Adipocyte (in vitro differentiated cells): ENCODE results near the gene STUB1.

ENCODE experiments used
- DNase-seq: peaks from one replicate; pipeline ENCODE4 v3.0.0-alpha.2; 2015; ENCODE audit warnings: low read depth
- H3K27me3 ChIP-seq: replicated peaks from 2 replicates; pipeline ENCODE4 v1.7.0; 2013; ENCODE audit warnings: mild to moderate bottlenecking, low read length, moderate library complexity; ENCODE audit not compliant: control insufficient read depth, insufficient read depth
- H3K36me3 ChIP-seq: 2 replicates; pipeline ENCODE4 v1.7.0; 2013; ENCODE audit warnings: low read length, mild to moderate bottlenecking, moderate library complexity; ENCODE audit not compliant: control insufficient read depth, insufficient read depth, severe bottlenecking
- H3K4me1 ChIP-seq: 2 replicates; pipeline ENCODE4 v1.7.0; 2013; ENCODE audit warnings: mild to moderate bottlenecking, low read length, moderate library complexity; ENCODE audit not compliant: control insufficient read depth, insufficient read depth
- H3K4me3 ChIP-seq: 2 replicates; pipeline ENCODE4 v1.7.0; 2013; ENCODE audit warnings: mild to moderate bottlenecking, low read length, moderate library complexity
- H3K9ac ChIP-seq: 2 replicates; pipeline ENCODE4 v1.7.0; 2013; ENCODE audit warnings: mild to moderate bottlenecking, low read length, moderate library complexity
- H3K9me3 ChIP-seq: 2 replicates; pipeline ENCODE4 v1.7.0; 2013; ENCODE audit warnings: mild to moderate bottlenecking, low read length, moderate library complexity; ENCODE audit not compliant: control insufficient read depth

Gene STUB1

DNA sequence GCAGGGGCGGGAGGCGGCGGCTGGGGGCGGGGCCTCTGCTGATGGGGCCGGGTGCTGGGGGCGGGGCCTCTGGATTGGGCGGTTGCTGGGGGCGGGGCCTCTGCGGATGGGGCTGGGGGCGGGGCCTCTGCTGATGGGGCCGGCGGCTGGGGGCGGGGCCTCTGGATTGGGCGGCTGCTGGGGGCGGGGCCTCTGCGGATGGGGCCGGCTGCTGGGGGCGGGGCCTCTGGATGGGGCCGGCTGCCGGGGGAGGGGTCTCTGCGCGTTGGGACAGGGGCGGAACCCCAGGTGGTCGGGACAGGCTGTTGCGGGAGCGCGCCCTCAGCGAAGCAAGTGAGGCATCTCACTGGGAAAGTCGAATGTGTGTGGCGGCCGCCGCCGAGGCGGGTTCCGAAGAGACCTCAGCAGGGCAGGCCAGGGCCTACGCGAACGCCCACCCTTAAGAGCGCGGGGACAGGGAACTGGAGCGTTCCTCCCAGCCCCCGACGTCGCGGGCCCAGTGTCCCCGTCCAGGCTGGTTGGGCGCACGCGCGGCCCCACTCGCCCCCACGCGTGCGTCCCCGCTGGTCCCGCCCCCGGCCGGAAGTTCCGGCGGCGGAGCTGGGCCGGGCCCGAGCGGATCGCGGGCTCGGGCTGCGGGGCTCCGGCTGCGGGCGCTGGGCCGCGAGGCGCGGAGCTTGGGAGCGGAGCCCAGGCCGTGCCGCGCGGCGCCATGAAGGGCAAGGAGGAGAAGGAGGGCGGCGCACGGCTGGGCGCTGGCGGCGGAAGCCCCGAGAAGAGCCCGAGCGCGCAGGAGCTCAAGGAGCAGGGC, at the start of gene STUB1:
TSS of gene STUB1 (plus strand) at position 597 of the 811 bp plus-strand sequence. CDS start at position 713, 116 bp downstream.
- DNase-seq: peak; percentile 96
- peaks cover 20% of the 10 kb centered on the region for H3K36me3 ChIP-seq
- H3K4me1 ChIP-seq: peaks cover 30% of the 10 kb centered on the region
- H3K9ac ChIP-seq: peak within 1 kb of the TSS; percentile 96
- no peaks in the 10 kb centered on the region for H3K9me3 ChIP-seq
- no peaks in the 10 kb centered on the region for H3K27me3 ChIP-seq
- H3K4me3 ChIP-seq: peak within 1 kb of the TSS; percentile 91

- Histone ChIP-seq H3K27me3 (no peaks in the 10 kb centered on the region), H3K9ac (peak within 1 kb of the TSS; percentile 29), H3K4me1 (peaks cover 22% of the 10 kb centered on the region), H3K36me3 (peaks cover 16% of the 10 kb centered on the region), H3K9me3 (no peaks in the 10 kb centered on the region), H3K4me3 (no peak within 1 kb of the TSS)
- DNase-seq: no peak
Measured at GRCh38 chr16:630815-631405, 49.3 kb upstream of the STUB1 start, which contains the start of gene WFIKKN1. WFIKKN1 (plus strand) TSS chr16:630985; CDS start chr16:631254, 269 bp downstream.

DNA sequence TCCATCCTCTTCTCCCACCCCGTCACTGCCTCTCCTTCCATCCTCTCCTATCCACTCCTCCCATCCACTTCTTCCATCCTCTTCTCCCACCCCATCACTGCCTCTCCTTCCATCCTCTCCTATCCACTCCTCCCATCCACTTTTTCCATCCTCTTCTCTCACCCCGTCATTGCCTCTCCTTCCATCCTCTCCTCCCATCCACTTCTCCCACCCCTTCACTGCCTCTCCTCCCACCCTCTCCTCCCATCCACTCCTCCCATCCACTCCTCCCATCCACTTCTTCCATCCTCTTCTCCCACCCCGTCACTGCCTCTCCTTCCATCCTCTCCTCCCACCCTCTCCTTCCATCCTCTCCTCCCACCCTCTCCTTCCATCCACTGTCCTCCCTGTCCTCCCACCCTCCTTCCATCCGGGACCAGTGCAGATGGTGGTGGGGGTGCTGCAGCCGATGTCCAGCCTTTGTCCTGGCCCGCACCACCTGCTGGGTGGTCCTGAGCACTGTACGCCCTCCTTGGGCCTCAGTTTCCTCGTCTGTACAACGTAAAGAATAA, 48.3 kb upstream of the STUB1 start:
- H3K9ac ChIP-seq: no peak overlapping the region
- no peaks in the 10 kb centered on the region for H3K27me3 ChIP-seq
- H3K9me3 ChIP-seq: no peaks in the 10 kb centered on the region
- H3K4me1 ChIP-seq: peaks cover 14% of the 10 kb centered on the region
- H3K36me3 ChIP-seq: peaks cover 16% of the 10 kb centered on the region
- no peak overlapping the region for H3K4me3 ChIP-seq
- no peak for DNase-seq

DNA sequence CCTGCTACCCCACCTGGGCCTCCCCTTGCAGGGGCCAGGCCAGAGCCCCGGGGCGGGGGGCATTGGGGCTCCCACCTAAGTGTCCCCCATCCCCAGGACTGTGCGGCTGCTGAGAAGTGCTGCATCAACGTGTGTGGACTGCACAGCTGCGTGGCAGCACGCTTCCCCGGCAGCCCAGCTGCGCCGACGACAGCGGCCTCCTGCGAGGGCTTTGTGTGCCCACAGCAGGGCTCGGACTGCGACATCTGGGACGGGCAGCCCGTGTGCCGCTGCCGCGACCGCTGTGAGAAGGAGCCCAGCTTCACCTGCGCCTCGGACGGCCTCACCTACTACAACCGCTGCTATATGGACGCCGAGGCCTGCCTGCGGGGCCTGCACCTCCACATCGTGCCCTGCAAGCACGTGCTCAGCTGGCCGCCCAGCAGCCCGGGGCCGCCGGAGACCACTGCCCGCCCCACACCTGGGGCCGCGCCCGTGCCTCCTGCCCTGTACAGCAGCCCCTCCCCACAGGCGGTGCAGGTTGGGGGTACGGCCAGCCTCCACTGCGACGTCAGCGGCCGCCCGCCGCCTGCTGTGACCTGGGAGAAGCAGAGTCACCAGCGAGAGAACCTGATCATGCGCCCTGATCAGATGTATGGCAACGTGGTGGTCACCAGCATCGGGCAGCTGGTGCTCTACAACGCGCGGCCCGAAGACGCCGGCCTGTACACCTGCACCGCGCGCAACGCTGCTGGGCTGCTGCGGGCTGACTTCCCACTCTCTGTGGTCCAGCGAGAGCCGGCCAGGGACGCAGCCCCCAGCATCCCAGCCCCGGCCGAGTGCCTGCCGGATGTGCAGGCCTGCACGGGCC, 47.5 kb upstream of the STUB1 start:
- DNase-seq: no peak
- no peak overlapping the region for H3K4me3 ChIP-seq
- H3K36me3 ChIP-seq: peaks cover 12% of the 10 kb centered on the region
- H3K4me1 ChIP-seq: peaks cover 14% of the 10 kb centered on the region
- H3K27me3 ChIP-seq: no peaks in the 10 kb centered on the region
- no peak overlapping the region for H3K9ac ChIP-seq
- H3K9me3 ChIP-seq: no peaks in the 10 kb centered on the region

- H3K27me3 ChIP-seq: no peaks in the 10 kb centered on the region
- no peak for DNase-seq
- H3K9ac ChIP-seq: no peak overlapping the region
- no peak overlapping the region for H3K4me3 ChIP-seq
- peaks cover 14% of the 10 kb centered on the region for H3K4me1 ChIP-seq
- peaks cover 11% of the 10 kb centered on the region for H3K36me3 ChIP-seq
- no peaks in the 10 kb centered on the region for H3K9me3 ChIP-seq
Measured at GRCh38 chr16:633336-634050, 46.7 kb upstream of the STUB1 start.

DNA sequence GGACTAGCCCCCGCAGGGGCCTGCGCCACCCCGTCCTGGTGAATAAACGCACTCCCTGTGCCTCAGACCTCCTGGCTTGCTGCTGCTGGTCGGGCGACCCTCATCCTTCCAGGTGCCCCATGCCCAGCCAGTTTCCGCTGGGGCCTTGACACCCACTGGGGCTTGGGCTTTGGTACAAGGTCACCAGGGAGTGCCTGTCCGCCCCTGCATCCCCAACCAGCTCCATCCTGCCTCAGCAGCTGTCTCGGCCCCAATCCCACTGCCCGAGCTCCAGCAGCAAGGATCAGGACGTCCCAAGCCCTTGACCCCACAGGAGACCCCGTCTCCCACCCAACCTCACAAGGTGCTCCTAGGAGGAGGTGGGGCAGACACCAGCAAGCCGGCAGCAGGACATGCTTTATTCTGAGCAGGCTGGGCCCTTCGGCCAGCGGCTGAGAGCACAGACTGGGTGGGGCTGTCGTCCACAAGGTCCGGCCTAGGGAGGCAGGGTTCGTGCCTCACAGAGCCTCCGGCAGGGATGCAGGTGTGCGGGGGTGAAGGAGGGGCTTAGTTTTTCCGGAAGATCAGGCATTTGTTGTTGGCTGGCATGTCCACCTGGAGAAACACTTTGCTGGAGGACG, 46.0 kb upstream of the STUB1 start:
- DNase-seq: no peak
- Histone ChIP-seq H3K9me3 (no peaks in the 10 kb centered on the region), H3K4me1 (peaks cover 14% of the 10 kb centered on the region), H3K27me3 (no peaks in the 10 kb centered on the region), H3K36me3 (peaks cover 7% of the 10 kb centered on the region), H3K9ac (no peak overlapping the region), H3K4me3 (no peak overlapping the region)

DNA sequence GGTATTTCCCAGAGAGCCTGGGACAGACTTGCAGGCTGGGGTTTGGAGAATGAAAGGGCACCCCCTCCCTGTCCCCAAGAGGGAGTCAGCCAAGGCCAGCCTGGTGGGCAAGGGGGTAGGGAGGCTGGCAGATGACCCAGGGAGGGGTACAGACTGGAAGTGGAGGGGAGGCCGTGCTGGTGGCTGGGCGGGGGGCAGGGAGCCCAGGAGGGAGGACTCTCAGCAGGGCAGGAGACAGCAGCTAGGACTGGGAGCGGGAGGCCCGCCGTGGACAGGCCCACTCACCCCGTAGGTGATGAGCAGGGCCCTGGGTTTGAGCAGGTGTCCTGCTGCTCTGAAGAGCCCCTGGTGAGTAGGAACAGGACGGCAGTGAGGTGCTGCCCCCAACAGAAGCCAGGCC, 45.2 kb upstream of the STUB1 start:
- peak overlapping the region; percentile 87 for H3K4me3 ChIP-seq
- no peaks in the 10 kb centered on the region for H3K27me3 ChIP-seq
- peaks cover 11% of the 10 kb centered on the region for H3K4me1 ChIP-seq
- H3K36me3 ChIP-seq: peaks cover 7% of the 10 kb centered on the region
- H3K9me3 ChIP-seq: no peaks in the 10 kb centered on the region
- no peak for DNase-seq
- H3K9ac ChIP-seq: peak overlapping the region; percentile 93

DNA sequence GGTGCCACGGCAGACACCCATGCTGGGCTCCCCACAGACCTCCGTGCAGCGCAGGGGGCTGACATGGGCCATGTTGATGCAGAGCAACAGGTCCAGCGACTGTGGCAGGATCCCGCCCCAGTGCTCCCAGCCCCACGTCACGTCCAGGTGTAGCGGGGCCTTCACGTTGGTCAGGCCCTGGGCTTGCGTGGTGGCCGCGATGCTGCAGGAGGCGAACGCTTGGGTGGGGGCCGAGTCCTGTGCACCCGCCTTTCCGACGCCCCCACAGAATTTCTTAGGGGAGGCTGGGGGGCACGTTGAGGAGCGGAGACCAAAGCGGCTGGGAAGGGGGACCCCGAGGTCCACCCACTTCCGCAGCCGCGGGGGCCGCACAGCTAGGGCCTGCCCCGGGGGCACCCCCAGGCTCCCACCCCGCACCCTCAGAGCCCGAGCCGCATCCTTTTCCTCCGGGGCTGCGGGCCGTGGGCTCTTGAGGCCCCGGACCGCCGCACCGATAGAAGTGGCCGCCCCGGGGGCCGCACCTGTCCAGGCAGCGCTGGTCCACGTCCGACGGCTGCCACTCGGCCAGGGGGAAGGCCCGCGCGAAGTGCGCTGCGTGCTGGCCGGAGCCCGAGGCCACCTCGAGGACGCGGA, 44.5 kb upstream of the STUB1 start:
- Histone ChIP-seq H3K36me3 (peaks cover 7% of the 10 kb centered on the region), H3K4me3 (peak overlapping the region; percentile 87), H3K9ac (peak overlapping the region; percentile 93), H3K4me1 (peaks cover 5% of the 10 kb centered on the region), H3K9me3 (no peaks in the 10 kb centered on the region), H3K27me3 (no peaks in the 10 kb centered on the region)
- DNase-seq: peak; percentile 15

DNA sequence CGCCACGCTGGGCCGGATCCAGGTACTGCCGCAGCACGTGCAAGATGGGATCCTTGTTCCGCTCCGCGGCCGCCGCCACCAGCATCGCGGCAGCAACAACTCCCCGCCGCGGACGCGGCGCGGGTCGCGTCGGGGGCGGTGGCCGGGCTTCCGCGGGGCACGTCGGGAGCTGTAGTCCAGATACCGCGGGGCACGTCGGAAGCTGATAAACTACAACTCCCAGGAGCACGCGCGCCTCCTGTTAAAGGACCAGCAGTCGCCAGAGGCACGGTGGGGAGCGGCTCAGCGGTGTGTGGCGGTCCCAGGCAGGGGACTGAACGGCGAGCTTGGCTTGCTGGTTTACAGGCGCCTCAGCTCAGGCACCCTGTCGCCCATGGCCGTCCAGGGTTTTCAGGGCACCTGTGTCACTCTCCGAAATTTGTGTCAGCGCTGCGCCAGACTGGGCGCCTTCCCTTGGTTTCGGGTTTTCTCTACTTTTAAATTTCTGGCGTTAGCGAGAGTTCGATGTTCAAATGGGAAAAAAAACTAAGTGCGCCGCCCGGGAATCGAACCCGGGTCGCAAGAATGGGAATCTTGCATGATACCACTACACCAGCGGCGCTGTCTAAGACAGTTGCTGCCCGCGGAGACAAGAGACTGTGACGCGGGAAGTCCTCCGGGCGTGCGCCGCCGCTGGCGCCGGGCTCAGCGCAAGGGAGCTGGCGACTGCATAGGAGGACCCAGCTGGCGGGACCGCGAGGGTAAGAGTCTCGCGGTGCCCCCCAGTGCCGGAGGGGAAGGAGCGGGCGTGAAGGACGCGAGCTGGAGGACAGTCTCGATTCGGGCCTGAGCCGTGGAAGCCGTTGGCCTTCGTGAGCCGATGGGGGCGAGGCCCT, 43.8 kb upstream of the STUB1 start, which contains the start of gene METTL26:
TSS of gene METTL26 (minus strand) at position 100 of the 875 bp plus-strand sequence. CDS start at position 85, 15 bp downstream.
- H3K4me3 ChIP-seq: peak within 1 kb of the TSS; percentile 87
- H3K27me3 ChIP-seq: no peaks in the 10 kb centered on the region
- peaks cover 7% of the 10 kb centered on the region for H3K36me3 ChIP-seq
- peaks cover 5% of the 10 kb centered on the region for H3K4me1 ChIP-seq
- DNase-seq: peak; percentile 98
- H3K9me3 ChIP-seq: no peaks in the 10 kb centered on the region
- peak within 1 kb of the TSS; percentile 93 for H3K9ac ChIP-seq
